HT1080 (cell line): ENCODE results near the gene ZNF862. TPM values are rescaled to one million over a fixed set of nuclear protein-coding genes. Genes with fewer than 3 reads are reported as not detected.

Experiments used
- DNase-seq: peaks from one replicate; pipeline ENCODE4 v3.0.0-alpha.2; 2015; ENCODE audit warnings: low read depth
- polyA plus RNA-seq, 2 experiments: library from polyadenylated mRNA; depleted of rRNA; stranded (reverse); fragments of >200 nt; gene quantifications; 2 replicates each; pipeline ENCODE4 v1.2.3, GENCODE V29; 2015
- total RNA-seq: library from RNA; depleted of rRNA; stranded (reverse); fragments of >200 nt; shearing (Covaris generic); gene quantifications from 2 replicates; pipeline ENCODE4 v1.2.3, GENCODE V29; 2014; rRNA removed

Gene ZNF862
- total RNA-seq, result 0.37 and 0.90 TPM in 2 replicates
- polyA plus RNA-seq (2015; cell fraction: cytosol; rRNA removed), result 1.3 and 1.9 TPM in 2 replicates
- 6.1 and 13.7 TPM in 2 replicates for polyA plus RNA-seq (2015; cell fraction: nucleus; rRNA removed)

- DNase-seq, result peak; percentile 98
These were observed at the start of gene ZNF862 for GRCh38 chr7:149838224-149838991. ZNF862 (plus strand) TSS chr7:149838375; CDS start chr7:149838612, 237 bp downstream.

- no peak for DNase-seq
These were observed 49.1 kb upstream of the ZNF862 start for GRCh38 chr7:149789101-149789500.

- DNase-seq, result no peak
These were observed 48.0 kb upstream of the ZNF862 start for GRCh38 chr7:149790146-149790548.

- no peak for DNase-seq
These were observed 47.3 kb upstream of the ZNF862 start for GRCh38 chr7:149790754-149791360.

- no peak for DNase-seq
These were observed 46.6 kb upstream of the ZNF862 start for GRCh38 chr7:149791411-149792219.

GRCh38 chr7:149792220-149792595 is 46.0 kb upstream of the ZNF862 start:
- no peak for DNase-seq

GRCh38 chr7:149793261-149793660 is 44.9 kb upstream of the ZNF862 start:
- no peak for DNase-seq

GRCh38 chr7:149794661-149795060 is 43.5 kb upstream of the ZNF862 start:
- DNase-seq, result no peak

- no peak for DNase-seq
These were observed 43.0 kb upstream of the ZNF862 start for GRCh38 chr7:149795126-149795525.

- DNase-seq, result no peak
These were observed 41.8 kb upstream of the ZNF862 start for GRCh38 chr7:149796287-149796860.

GRCh38 chr7:149797771-149798170 is 40.4 kb upstream of the ZNF862 start:
- DNase-seq, result no peak

GRCh38 chr7:149799397-149800168 is 38.6 kb upstream of the ZNF862 start:
- DNase-seq, result no peak

GRCh38 chr7:149800169-149800555 is 38.0 kb upstream of the ZNF862 start:
- no peak for DNase-seq

- DNase-seq, result no peak
These were observed 37.1 kb upstream of the ZNF862 start for GRCh38 chr7:149801002-149801566.

GRCh38 chr7:149801816-149802215 is 36.4 kb upstream of the ZNF862 start:
- no peak for DNase-seq

GRCh38 chr7:149802966-149803365 is 35.2 kb upstream of the ZNF862 start:
- DNase-seq, result no peak

GRCh38 chr7:149803551-149804074 is 34.6 kb upstream of the ZNF862 start:
- no peak for DNase-seq

- no peak for DNase-seq
These were observed 34.1 kb upstream of the ZNF862 start for GRCh38 chr7:149804106-149804505.

GRCh38 chr7:149806726-149807125 is 31.4 kb upstream of the ZNF862 start:
- no peak for DNase-seq

GRCh38 chr7:149808311-149808710 is 29.9 kb upstream of the ZNF862 start:
- no peak for DNase-seq
